ENCODE measurements around the gene RRN3.
A peak's percentile ranks its signal among the peaks of the same experiment; 100 is the strongest.
"Not testable (repeated sequence)": the region's sequence is repeated elsewhere in the genome, so short reads cannot be mapped to it uniquely, and the experiment has no call there.

Gene RRN3

GRCh38 chr16:15031179-15031578 lies 62.9 kb downstream of the RRN3 start:
- no peak for DNase-seq (ENCODE audit: low read depth)
- no peak overlapping the region for H3K4me3 ChIP-seq (ENCODE audit: control insufficient read depth, low read depth, low read length)
- TF ChIP-seq CTCF (conservative IDR thresholded peaks at IDR 0.05; ENCODE audit: control insufficient read depth, insufficient read depth, low read depth, low read length), result no peak

- DNase-seq (ENCODE audit: low read depth); H3K4me3 ChIP-seq (ENCODE audit: control insufficient read depth, low read depth, low read length): not testable (repeated sequence)
Observed at GRCh38 chr16:15029749-15030148, 64.3 kb downstream of the RRN3 start.

- H3K4me3 ChIP-seq (ENCODE audit: control insufficient read depth, low read depth, low read length), result not testable (repeated sequence)
Observed at GRCh38 chr16:15028801-15029698, 65.0 kb downstream of the RRN3 start.

GRCh38 chr16:15028345-15028715 lies 65.7 kb downstream of the RRN3 start:
- DNase-seq (ENCODE audit: low read depth); H3K4me3 ChIP-seq (ENCODE audit: control insufficient read depth, low read depth, low read length): not testable (repeated sequence)

More at GRCh38 chr16:15028801-15029698, 65.0 kb downstream of the RRN3 start:
- DNase-seq (ENCODE audit: low read depth), result peak; percentile 67

GRCh38 chr16:15027503-15028344 lies 66.3 kb downstream of the RRN3 start:
- not testable (repeated sequence) for DNase-seq (ENCODE audit: low read depth); H3K4me3 ChIP-seq (ENCODE audit: control insufficient read depth, low read depth, low read length)

- H3K4me3 ChIP-seq (ENCODE audit: control insufficient read depth, low read depth, low read length); DNase-seq (ENCODE audit: low read depth): not testable (repeated sequence)
Observed at GRCh38 chr16:15027051-15027450, 67.0 kb downstream of the RRN3 start.

GRCh38 chr16:15025234-15025951 lies 68.7 kb downstream of the RRN3 start:
- DNase-seq (ENCODE audit: low read depth), result peak; percentile 72
- H3K4me3 ChIP-seq (ENCODE audit: control insufficient read depth, low read depth, low read length), result not testable (repeated sequence)

- H3K4me3 ChIP-seq (ENCODE audit: control insufficient read depth, low read depth, low read length); DNase-seq (ENCODE audit: low read depth): not testable (repeated sequence)
Observed at GRCh38 chr16:15024858-15025199, 69.2 kb downstream of the RRN3 start.

GRCh38 chr16:15023381-15024077 lies 70.5 kb downstream of the RRN3 start:
- not testable (repeated sequence) for H3K4me3 ChIP-seq (ENCODE audit: control insufficient read depth, low read depth, low read length); DNase-seq (ENCODE audit: low read depth)

GRCh38 chr16:15022194-15022593 lies 71.9 kb downstream of the RRN3 start:
- peak; percentile 58 for DNase-seq (ENCODE audit: low read depth)
- peak; percentile 41 for TF ChIP-seq CTCF (conservative IDR thresholded peaks at IDR 0.05; ENCODE audit: control insufficient read depth, insufficient read depth, low read depth, low read length)
- not testable (repeated sequence) for H3K4me3 ChIP-seq (ENCODE audit: control insufficient read depth, low read depth, low read length)

- DNase-seq (ENCODE audit: low read depth), result peak; percentile 78
Observed at GRCh38 chr16:15021429-15021828, 72.6 kb downstream of the RRN3 start.

GRCh38 chr16:15016951-15017580 lies 77.0 kb downstream of the RRN3 start:
- H3K4me3 ChIP-seq (ENCODE audit: control insufficient read depth, low read depth, low read length), result not testable (repeated sequence)
- peak; percentile 79 for DNase-seq (ENCODE audit: low read depth)

More at GRCh38 chr16:15021429-15021828, 72.6 kb downstream of the RRN3 start:
- H3K4me3 ChIP-seq (ENCODE audit: control insufficient read depth, low read depth, low read length), result not testable (repeated sequence)

- not testable (repeated sequence) for H3K4me3 ChIP-seq (ENCODE audit: control insufficient read depth, low read depth, low read length); DNase-seq (ENCODE audit: low read depth)
Observed at GRCh38 chr16:15016354-15016753, 77.7 kb downstream of the RRN3 start.

GRCh38 chr16:15015671-15016070 lies 78.4 kb downstream of the RRN3 start:
- not testable (repeated sequence) for DNase-seq (ENCODE audit: low read depth)

GRCh38 chr16:15012941-15013340 lies 81.1 kb downstream of the RRN3 start:
- not testable (repeated sequence) for H3K4me3 ChIP-seq (ENCODE audit: control insufficient read depth, low read depth, low read length); DNase-seq (ENCODE audit: low read depth)

More at GRCh38 chr16:15015671-15016070, 78.4 kb downstream of the RRN3 start:
- H3K4me3 ChIP-seq (ENCODE audit: control insufficient read depth, low read depth, low read length), result not testable (repeated sequence)

Measured in fibroblast of mammary gland (primary cell).